HG03439 (cell line): ENCODE results near the gene CNDP1.

Experiments used
- ATAC-seq: cut with Tn5 transposase; IDR thresholded peaks from one replicate; pipeline ENCODE4 v1.9.1; 2021; ENCODE audit warnings: mild to moderate bottlenecking, moderate library complexity; ENCODE audit not compliant: unreplicated experiment

Gene CNDP1

GRCh38 chr18:74506448-74507084, 27.7 kb upstream of the CNDP1 start:
- no peak for ATAC-seq

GRCh38 chr18:74507097-74507881, 27.0 kb upstream of the CNDP1 start:
- ATAC-seq, result no peak

- ATAC-seq, result no peak
These were observed 26.4 kb upstream of the CNDP1 start for GRCh38 chr18:74507927-74508326.

GRCh38 chr18:74508366-74508765, 25.9 kb upstream of the CNDP1 start:
- no peak for ATAC-seq

GRCh38 chr18:74508821-74509225, 25.5 kb upstream of the CNDP1 start:
- ATAC-seq, result no peak

- ATAC-seq, result no peak
These were observed 24.2 kb upstream of the CNDP1 start for GRCh38 chr18:74509856-74510769.

GRCh38 chr18:74510770-74511095, 23.6 kb upstream of the CNDP1 start:
- no peak for ATAC-seq

- no peak for ATAC-seq
These were observed 22.5 kb upstream of the CNDP1 start for GRCh38 chr18:74511823-74512222.

GRCh38 chr18:74512321-74513053, 21.8 kb upstream of the CNDP1 start:
- no peak for ATAC-seq

- no peak for ATAC-seq
These were observed 21.0 kb upstream of the CNDP1 start for GRCh38 chr18:74513149-74513882.

- no peak for ATAC-seq
These were observed 20.5 kb upstream of the CNDP1 start for GRCh38 chr18:74513883-74514205.

- no peak for ATAC-seq
These were observed 19.3 kb upstream of the CNDP1 start for GRCh38 chr18:74514860-74515495.

GRCh38 chr18:74515620-74516231, 18.6 kb upstream of the CNDP1 start:
- no peak for ATAC-seq

- ATAC-seq, result no peak
These were observed 17.7 kb upstream of the CNDP1 start for GRCh38 chr18:74516271-74517235.

- no peak for ATAC-seq
These were observed 17.1 kb upstream of the CNDP1 start for GRCh38 chr18:74517236-74517630.

GRCh38 chr18:74518456-74519295, 15.6 kb upstream of the CNDP1 start:
- ATAC-seq, result no peak

- no peak for ATAC-seq
These were observed 14.8 kb upstream of the CNDP1 start for GRCh38 chr18:74519320-74520095.
